ENCODE measurements around the gene IL31RA.

- TF ChIP-seq ELF4 (IDR thresholded peaks at IDR 0.05) (no peak), ZNF384 (IDR thresholded peaks at IDR 0.05) (no peak), ARNT (IDR thresholded peaks at IDR 0.05) (no peak), HDGF (IDR thresholded peaks at IDR 0.05; ENCODE audit: borderline replicate concordance) (no peak), L3MBTL2 (conservative IDR thresholded peaks at IDR 0.05) (no peak), CTBP1 (IDR thresholded peaks at IDR 0.05; ENCODE audit: borderline replicate concordance) (no peak), FOXK2 (IDR thresholded peaks at IDR 0.05) (no peak), SUZ12 (IDR thresholded peaks at IDR 0.05) (no peak), SP1 (IDR thresholded peaks at IDR 0.05) (no peak), FOXM1 (IDR thresholded peaks at IDR 0.05; ENCODE audit: borderline replicate concordance) (no peak), TARDBP (IDR thresholded peaks at IDR 0.05) (no peak), BHLHE40 (IDR thresholded peaks at IDR 0.05; ENCODE audit: borderline replicate concordance) (no peak), NFRKB (IDR thresholded peaks at IDR 0.05) (no peak), LEF1 (IDR thresholded peaks at IDR 0.05; ENCODE audit: borderline replicate concordance) (no peak)
Measured at GRCh38 chr5:55895346-55895745, 44.2 kb downstream of the IL31RA start.

Data from HEK293T (cell line).